ENCODE measurements around the gene OSBPL6. TPM values are rescaled to one million over a fixed set of nuclear protein-coding genes. Genes with fewer than 3 reads are reported as not detected.

Gene OSBPL6
- total RNA-seq, 4 donors from 2014 or later = 1.5 to 4.0 (median 3.1) TPM

- ATAC-seq = no peak
- no peaks in the 10 kb centered on the region for H3K36me3 ChIP-seq
- H3K27ac ChIP-seq = no peak overlapping the region
- H3K4me1 ChIP-seq = no peaks in the 10 kb centered on the region
- no peaks in the 10 kb centered on the region for H3K9me3 ChIP-seq
- no peak overlapping the region for H3K4me3 ChIP-seq
- TF ChIP-seq CTCF (IDR thresholded peaks at IDR 0.05) (no peak), POLR2AphosphoS5 (IDR thresholded peaks at IDR 0.05) (no peak), EP300 (IDR thresholded peaks at IDR 0.05) (no peak), POLR2A (IDR thresholded peaks at IDR 0.05) (no peak)
- WGBS, 2 donors (ENCODE audit: low coverage in 1 of 2) = 72 to 76% methylated on average over 3 to 4 of the region's 4 CpGs
- H3K27me3 ChIP-seq = no peaks in the 10 kb centered on the region
Observed at GRCh38 chr2:178223806-178224205, 29.5 kb downstream of the OSBPL6 start.

- Histone ChIP-seq H3K27me3 (no peaks in the 10 kb centered on the region), H3K36me3 (no peaks in the 10 kb centered on the region), H3K4me1 (no peaks in the 10 kb centered on the region), H3K9me3 (no peaks in the 10 kb centered on the region), H3K27ac (no peak overlapping the region), H3K4me3 (no peak overlapping the region)
- TF ChIP-seq EP300 (IDR thresholded peaks at IDR 0.05) = no peak
- no peak for TF ChIP-seq POLR2AphosphoS5 (IDR thresholded peaks at IDR 0.05)
- no peak for TF ChIP-seq POLR2A (IDR thresholded peaks at IDR 0.05)
- TF ChIP-seq CTCF (IDR thresholded peaks at IDR 0.05) = no peak
- 74 to 76% methylated on average over 3 of the region's 4 CpGs for WGBS, 2 donors (ENCODE audit: low coverage in 1 of 2)
- ATAC-seq = no peak
Observed at GRCh38 chr2:178225006-178225805, 30.9 kb downstream of the OSBPL6 start.

GRCh38 chr2:178227187-178227586 is 32.9 kb downstream of the OSBPL6 start:
- ATAC-seq = no peak
- WGBS, 2 donors (ENCODE audit: low coverage in 1 of 2) = 60 to 70% methylated on average over 2 of the region's 2 CpGs
- Histone ChIP-seq H3K4me3 (no peak overlapping the region), H3K9me3 (no peaks in the 10 kb centered on the region), H3K27me3 (no peaks in the 10 kb centered on the region), H3K36me3 (no peaks in the 10 kb centered on the region), H3K4me1 (no peaks in the 10 kb centered on the region), H3K27ac (no peak overlapping the region)
- no peak for TF ChIP-seq POLR2A (IDR thresholded peaks at IDR 0.05)
- no peak for TF ChIP-seq POLR2AphosphoS5 (IDR thresholded peaks at IDR 0.05)
- TF ChIP-seq EP300 (IDR thresholded peaks at IDR 0.05) = no peak
- no peak for TF ChIP-seq CTCF (IDR thresholded peaks at IDR 0.05)

GRCh38 chr2:178229927-178230326 is 35.6 kb downstream of the OSBPL6 start:
- Histone ChIP-seq H3K27me3 (no peaks in the 10 kb centered on the region), H3K27ac (no peak overlapping the region), H3K36me3 (no peaks in the 10 kb centered on the region), H3K9me3 (no peaks in the 10 kb centered on the region), H3K4me1 (no peaks in the 10 kb centered on the region), H3K4me3 (no peak overlapping the region)
- peak; percentile 46 for ATAC-seq
- TF ChIP-seq EP300 (IDR thresholded peaks at IDR 0.05) = no peak
- TF ChIP-seq CTCF (IDR thresholded peaks at IDR 0.05) = no peak
- no peak for TF ChIP-seq POLR2A (IDR thresholded peaks at IDR 0.05)
- no peak for TF ChIP-seq POLR2AphosphoS5 (IDR thresholded peaks at IDR 0.05)
- 67 to 78% methylated on average over 1 of the region's 1 CpG for WGBS, 2 donors (ENCODE audit: low coverage in 1 of 2)

GRCh38 chr2:178230396-178230795 is 36.1 kb downstream of the OSBPL6 start:
- no peak overlapping the region for H3K4me3 ChIP-seq
- no peaks in the 10 kb centered on the region for H3K27me3 ChIP-seq
- ATAC-seq = no peak
- WGBS, 2 donors (ENCODE audit: low coverage in 1 of 2) = 72% methylated on average over 4 of the region's 4 CpGs; no CpG with 5 or more reads in 1 of the 2 donors
- no peaks in the 10 kb centered on the region for H3K4me1 ChIP-seq
- no peak for TF ChIP-seq EP300 (IDR thresholded peaks at IDR 0.05)
- TF ChIP-seq POLR2A (IDR thresholded peaks at IDR 0.05) = no peak
- no peak for TF ChIP-seq POLR2AphosphoS5 (IDR thresholded peaks at IDR 0.05)
- TF ChIP-seq CTCF (IDR thresholded peaks at IDR 0.05) = no peak
- H3K9me3 ChIP-seq = no peaks in the 10 kb centered on the region
- no peaks in the 10 kb centered on the region for H3K36me3 ChIP-seq
- H3K27ac ChIP-seq = no peak overlapping the region

Measured in gastroesophageal sphincter (tissue), 4 donors.